Measurements from ENCODE around the gene MBNL2.

MBNL2 gene

GRCh38 chr13:97429681-97430081 lies 207.5 kb downstream of the MBNL2 start:
- DNase-seq, result no peak

GRCh38 chr13:97430296-97430695 lies 208.2 kb downstream of the MBNL2 start:
- DNase-seq, result no peak

- no peak for DNase-seq
These were observed 209.1 kb downstream of the MBNL2 start for GRCh38 chr13:97431171-97431764.

- no peak for DNase-seq
These were observed 210.2 kb downstream of the MBNL2 start for GRCh38 chr13:97432232-97432916.

GRCh38 chr13:97432917-97433726 lies 211.0 kb downstream of the MBNL2 start:
- DNase-seq, result peak; percentile 97

- peak; percentile 78 for DNase-seq
These were observed 211.7 kb downstream of the MBNL2 start, which contains the start of gene RAP2A for GRCh38 chr13:97433727-97434396. Gene RAP2A, plus strand, starts transcription at chr13:97434169. Its CDS starts 302 bp downstream, at chr13:97434471.

GRCh38 chr13:97434397-97435201 lies 212.5 kb downstream of the MBNL2 start:
- DNase-seq, result peak; percentile 16

GRCh38 chr13:97435323-97435722 lies 213.2 kb downstream of the MBNL2 start:
- DNase-seq, result no peak

GRCh38 chr13:97435794-97436193 lies 213.7 kb downstream of the MBNL2 start:
- DNase-seq, result no peak

- no peak for DNase-seq
These were observed 214.7 kb downstream of the MBNL2 start for GRCh38 chr13:97436845-97437244.

GRCh38 chr13:97437729-97438128 lies 215.6 kb downstream of the MBNL2 start:
- no peak for DNase-seq

GRCh38 chr13:97438856-97439595 lies 216.9 kb downstream of the MBNL2 start:
- no peak for DNase-seq

GRCh38 chr13:97440598-97441170 lies 218.6 kb downstream of the MBNL2 start:
- no peak for DNase-seq

- no peak for DNase-seq
These were observed 219.2 kb downstream of the MBNL2 start for GRCh38 chr13:97441368-97441767.

Data from activated T-cell treated with anti-CD3 and anti-CD28 coated beads for 4 hours (primary cell).